ENCODE data around the gene LDLRAD3.

DNA sequence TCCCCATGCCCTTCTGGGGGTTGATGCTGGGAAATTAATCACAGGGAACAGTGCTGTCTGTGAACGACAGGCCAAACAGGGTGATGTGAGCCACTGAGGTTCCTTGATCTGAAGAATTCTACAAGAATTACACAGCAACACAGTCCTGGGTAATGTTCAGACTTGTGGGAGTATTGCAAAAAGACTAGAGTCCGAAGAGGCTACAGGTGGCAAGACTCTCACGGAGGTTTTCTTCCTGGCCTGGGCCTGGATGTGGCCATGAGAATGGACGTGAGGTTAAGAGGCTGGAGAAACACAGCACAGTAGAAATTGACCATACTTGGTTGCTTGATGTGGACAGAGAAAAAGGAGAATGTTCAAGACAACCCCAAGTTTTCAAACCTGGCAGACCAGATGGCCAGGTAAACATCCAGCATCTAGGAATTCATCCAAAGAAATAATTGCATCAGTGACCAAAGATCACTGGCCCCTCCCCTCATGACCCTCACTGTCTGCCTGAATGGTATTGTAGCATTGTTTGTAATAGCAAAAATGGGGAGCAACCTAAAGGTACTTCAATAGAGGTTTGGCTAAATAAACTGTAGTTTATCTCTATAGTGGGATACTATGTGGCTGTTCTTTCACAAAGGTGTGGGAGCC lies 274.5 kb downstream of the LDLRAD3 start:
- TF ChIP-seq, protein P1, sequence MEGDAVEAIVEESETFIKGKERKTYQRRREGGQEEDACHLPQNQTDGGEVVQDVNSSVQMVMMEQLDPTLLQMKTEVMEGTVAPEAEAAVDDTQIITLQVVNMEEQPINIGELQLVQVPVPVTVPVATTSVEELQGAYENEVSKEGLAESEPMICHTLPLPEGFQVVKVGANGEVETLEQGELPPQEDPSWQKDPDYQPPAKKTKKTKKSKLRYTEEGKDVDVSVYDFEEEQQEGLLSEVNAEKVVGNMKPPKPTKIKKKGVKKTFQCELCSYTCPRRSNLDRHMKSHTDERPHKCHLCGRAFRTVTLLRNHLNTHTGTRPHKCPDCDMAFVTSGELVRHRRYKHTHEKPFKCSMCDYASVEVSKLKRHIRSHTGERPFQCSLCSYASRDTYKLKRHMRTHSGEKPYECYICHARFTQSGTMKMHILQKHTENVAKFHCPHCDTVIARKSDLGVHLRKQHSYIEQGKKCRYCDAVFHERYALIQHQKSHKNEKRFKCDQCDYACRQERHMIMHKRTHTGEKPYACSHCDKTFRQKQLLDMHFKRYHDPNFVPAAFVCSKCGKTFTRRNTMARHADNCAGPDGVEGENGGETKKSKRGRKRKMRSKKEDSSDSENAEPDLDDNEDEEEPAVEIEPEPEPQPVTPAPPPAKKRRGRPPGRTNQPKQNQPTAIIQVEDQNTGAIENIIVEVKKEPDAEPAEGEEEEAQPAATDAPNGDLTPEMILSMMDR (conservative IDR thresholded peaks at IDR 0.05; ENCODE audit: low read depth, low read length): no peak
- TF ChIP-seq EZH2phosphoT487 (IDR thresholded peaks at IDR 0.05; ENCODE audit: borderline replicate concordance, low read length): no peak
- TF ChIP-seq EZH2 (IDR thresholded peaks at IDR 0.05; ENCODE audit: low read length, unreplicated experiment): no peak

Data from PC-3 (cell line).